ENCODE results near the gene ASXL2.

ASXL2 gene

GRCh38 chr2:25772078-25772477 lies 106.2 kb downstream of the ASXL2 start:
- DNase-seq (ENCODE audit: extremely low spot score): no peak
- ChIA-PET POLR2A (no interaction called here), CTCF (no interaction called here)
- TF ChIP-seq FOXA1 (IDR thresholded peaks at IDR 0.05) (no peak), FOXK2 (IDR thresholded peaks at IDR 0.05) (no peak), SP1 (IDR thresholded peaks at IDR 0.05) (no peak), NFRKB (IDR thresholded peaks at IDR 0.05) (no peak), LEF1 (IDR thresholded peaks at IDR 0.05; ENCODE audit: borderline replicate concordance) (no peak), PKNOX1 (IDR thresholded peaks at IDR 0.05) (no peak), HDGF (IDR thresholded peaks at IDR 0.05; ENCODE audit: borderline replicate concordance) (no peak), TARDBP (IDR thresholded peaks at IDR 0.05) (no peak), BHLHE40 (IDR thresholded peaks at IDR 0.05; ENCODE audit: borderline replicate concordance) (no peak)

DNA sequence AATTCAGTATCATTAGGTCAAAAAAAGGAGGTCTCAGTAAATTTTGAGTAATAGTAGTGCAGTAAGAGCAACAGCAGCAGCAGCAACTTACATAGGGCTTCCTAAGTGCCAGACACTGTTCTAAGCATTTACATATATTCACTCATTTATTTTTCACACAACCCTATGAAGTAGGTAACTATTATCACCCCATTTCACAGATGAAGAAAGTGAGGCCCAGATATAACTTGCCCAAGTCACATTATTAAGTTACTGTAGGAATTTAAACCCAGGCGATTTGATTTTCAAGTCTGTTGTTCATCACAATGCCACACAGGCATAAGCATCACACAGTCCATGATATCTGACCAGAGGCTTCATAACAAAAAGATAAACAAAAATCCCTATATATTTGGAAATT lies 114.7 kb downstream of the ASXL2 start:
- ChIA-PET CTCF (interaction anchor here (0.6 kb wide), 1 partner anchor 1835 kb away, joined by 3 read pairs; no protein-coding TSS in a partner anchor), POLR2A (no interaction called here)
- DNase-seq (ENCODE audit: extremely low spot score): no peak
- TF ChIP-seq NFRKB (IDR thresholded peaks at IDR 0.05) (no peak), SUZ12 (IDR thresholded peaks at IDR 0.05) (no peak), SP1 (IDR thresholded peaks at IDR 0.05) (no peak), ZNF384 (IDR thresholded peaks at IDR 0.05) (no peak), HDGF (IDR thresholded peaks at IDR 0.05; ENCODE audit: borderline replicate concordance) (no peak), ELF4 (IDR thresholded peaks at IDR 0.05) (no peak), FOXA1 (IDR thresholded peaks at IDR 0.05) (no peak), CTBP1 (IDR thresholded peaks at IDR 0.05; ENCODE audit: borderline replicate concordance) (no peak), PKNOX1 (IDR thresholded peaks at IDR 0.05) (no peak), L3MBTL2 (conservative IDR thresholded peaks at IDR 0.05) (no peak), FOXM1 (IDR thresholded peaks at IDR 0.05; ENCODE audit: borderline replicate concordance) (no peak), BHLHE40 (IDR thresholded peaks at IDR 0.05; ENCODE audit: borderline replicate concordance) (no peak)

GRCh38 chr2:25760297-25760696 lies 118.0 kb downstream of the ASXL2 start:
- DNase-seq (ENCODE audit: extremely low spot score): no peak
- CTCF ChIA-PET: no interaction called here
- no peak for TF ChIP-seq SUZ12 (IDR thresholded peaks at IDR 0.05)
- TF ChIP-seq FOXM1 (IDR thresholded peaks at IDR 0.05; ENCODE audit: borderline replicate concordance): no peak
- no peak for TF ChIP-seq PKNOX1 (IDR thresholded peaks at IDR 0.05)
- TF ChIP-seq FOXA1 (IDR thresholded peaks at IDR 0.05): no peak
- TF ChIP-seq TARDBP (IDR thresholded peaks at IDR 0.05): no peak
- TF ChIP-seq FOXK2 (IDR thresholded peaks at IDR 0.05): no peak
- no peak for TF ChIP-seq BHLHE40 (IDR thresholded peaks at IDR 0.05; ENCODE audit: borderline replicate concordance)
- no peak for TF ChIP-seq HDGF (IDR thresholded peaks at IDR 0.05; ENCODE audit: borderline replicate concordance)
- TF ChIP-seq NFRKB (IDR thresholded peaks at IDR 0.05): no peak
- TF ChIP-seq LEF1 (IDR thresholded peaks at IDR 0.05; ENCODE audit: borderline replicate concordance): no peak
- no peak for TF ChIP-seq ARNT (IDR thresholded peaks at IDR 0.05)
- no peak for TF ChIP-seq L3MBTL2 (conservative IDR thresholded peaks at IDR 0.05)
- no peak for TF ChIP-seq CTBP1 (IDR thresholded peaks at IDR 0.05; ENCODE audit: borderline replicate concordance)
- no peak for TF ChIP-seq ZNF384 (IDR thresholded peaks at IDR 0.05)
- no peak for TF ChIP-seq SP1 (IDR thresholded peaks at IDR 0.05)
- no peak for TF ChIP-seq ELF4 (IDR thresholded peaks at IDR 0.05)
- POLR2A ChIA-PET: no interaction called here

- DNase-seq (ENCODE audit: extremely low spot score): no peak
- POLR2A ChIA-PET: no interaction called here
- no peak for TF ChIP-seq PKNOX1 (IDR thresholded peaks at IDR 0.05)
- no peak for TF ChIP-seq BHLHE40 (IDR thresholded peaks at IDR 0.05; ENCODE audit: borderline replicate concordance)
- TF ChIP-seq ZNF384 (IDR thresholded peaks at IDR 0.05): no peak
- no peak for TF ChIP-seq ELF4 (IDR thresholded peaks at IDR 0.05)
- TF ChIP-seq HDGF (IDR thresholded peaks at IDR 0.05; ENCODE audit: borderline replicate concordance): no peak
- no peak for TF ChIP-seq CTBP1 (IDR thresholded peaks at IDR 0.05; ENCODE audit: borderline replicate concordance)
- TF ChIP-seq L3MBTL2 (conservative IDR thresholded peaks at IDR 0.05): no peak
- TF ChIP-seq NFRKB (IDR thresholded peaks at IDR 0.05): no peak
- CTCF ChIA-PET: no interaction called here
Measured at GRCh38 chr2:25758348-25758747, 119.9 kb downstream of the ASXL2 start.

GRCh38 chr2:25757906-25758305 lies 120.4 kb downstream of the ASXL2 start:
- POLR2A ChIA-PET: no interaction called here
- CTCF ChIA-PET: no interaction called here
- no peak for DNase-seq (ENCODE audit: extremely low spot score)
- TF ChIP-seq BHLHE40 (IDR thresholded peaks at IDR 0.05; ENCODE audit: borderline replicate concordance): no peak

DNA sequence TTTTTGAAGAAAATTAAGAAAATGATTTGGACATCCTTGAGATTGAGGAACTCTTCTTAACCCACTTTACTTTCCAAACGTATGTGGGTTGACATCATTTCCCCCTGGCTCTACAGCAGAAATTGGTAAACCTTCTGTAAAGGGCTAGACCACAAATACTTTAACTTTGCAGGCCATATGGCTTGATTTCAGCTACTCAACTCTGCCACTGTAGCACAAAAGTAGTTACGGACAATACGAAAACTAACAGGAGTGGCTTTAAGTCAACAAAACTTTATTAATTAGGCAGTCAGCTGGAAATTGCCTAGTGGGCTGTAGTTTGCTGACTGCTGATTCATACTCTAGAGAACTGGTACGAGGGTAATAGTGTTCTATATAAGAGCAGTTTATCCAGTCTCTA lies 121.8 kb downstream of the ASXL2 start:
- TF ChIP-seq FOXK2 (IDR thresholded peaks at IDR 0.05): no peak
- TF ChIP-seq ZNF384 (IDR thresholded peaks at IDR 0.05): no peak
- no peak for TF ChIP-seq SUZ12 (IDR thresholded peaks at IDR 0.05)
- TF ChIP-seq TARDBP (IDR thresholded peaks at IDR 0.05): no peak
- TF ChIP-seq NFRKB (IDR thresholded peaks at IDR 0.05): no peak
- no peak for TF ChIP-seq ELF4 (IDR thresholded peaks at IDR 0.05)
- TF ChIP-seq SP1 (IDR thresholded peaks at IDR 0.05): no peak
- no peak for TF ChIP-seq PKNOX1 (IDR thresholded peaks at IDR 0.05)
- no peak for TF ChIP-seq BHLHE40 (IDR thresholded peaks at IDR 0.05; ENCODE audit: borderline replicate concordance)
- no peak for TF ChIP-seq CTBP1 (IDR thresholded peaks at IDR 0.05; ENCODE audit: borderline replicate concordance)
- no peak for TF ChIP-seq L3MBTL2 (conservative IDR thresholded peaks at IDR 0.05)
- TF ChIP-seq FOXM1 (IDR thresholded peaks at IDR 0.05; ENCODE audit: borderline replicate concordance): no peak
- TF ChIP-seq FOXA1 (IDR thresholded peaks at IDR 0.05): no peak
- no peak for TF ChIP-seq HDGF (IDR thresholded peaks at IDR 0.05; ENCODE audit: borderline replicate concordance)
- TF ChIP-seq LEF1 (IDR thresholded peaks at IDR 0.05; ENCODE audit: borderline replicate concordance): no peak
- TF ChIP-seq ARNT (IDR thresholded peaks at IDR 0.05): no peak
- ChIA-PET CTCF (no interaction called here), POLR2A (no interaction called here)
- DNase-seq (ENCODE audit: extremely low spot score): no peak
